ENCODE measurements around the gene SOX6.

Gene SOX6

GRCh38 chr11:16312233-16312765 is 44.0 kb downstream of the SOX6 start:
- no peak for DNase-seq

- no peak for DNase-seq
Measured at GRCh38 chr11:16311831-16312230, 44.5 kb downstream of the SOX6 start.

GRCh38 chr11:16310943-16311342 is 45.4 kb downstream of the SOX6 start:
- no peak for DNase-seq

DNA sequence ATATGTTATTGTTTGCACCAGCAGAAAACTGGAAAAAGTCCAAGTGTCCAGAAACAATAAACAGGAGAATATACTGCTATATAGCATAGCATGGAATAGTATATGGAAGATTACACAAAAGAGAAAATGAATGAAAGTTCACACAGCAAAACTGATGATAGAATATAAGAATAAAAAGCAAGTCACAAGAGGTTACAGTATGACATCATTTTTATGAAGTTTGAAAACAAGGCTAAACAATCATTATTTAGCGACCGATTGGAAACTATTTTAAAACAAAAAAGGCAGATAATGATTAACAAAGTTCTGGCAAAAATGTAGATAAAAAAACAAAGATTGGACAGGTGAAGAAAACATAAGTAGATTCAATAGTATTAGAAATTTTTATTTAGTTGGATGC is 47.1 kb downstream of the SOX6 start:
- no peak for DNase-seq

DNA sequence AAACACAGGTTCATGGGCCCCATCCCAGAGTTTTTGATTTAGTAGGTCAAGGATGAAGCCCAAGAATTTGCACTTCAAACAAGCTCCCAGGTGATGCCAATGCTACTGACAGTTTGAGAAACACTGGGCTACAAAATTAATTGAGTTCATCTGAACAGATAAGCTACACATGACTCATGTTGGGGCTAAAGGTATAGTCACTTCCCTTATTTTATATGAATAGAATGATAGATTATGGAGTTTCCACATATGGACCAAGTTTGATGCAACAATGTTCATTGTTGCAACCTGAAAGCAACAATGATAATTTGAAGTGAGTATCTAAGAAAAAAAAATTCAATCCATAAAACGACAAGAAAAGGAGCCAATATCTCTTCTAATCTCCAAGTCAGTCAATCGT is 54.9 kb downstream of the SOX6 start:
- no peak for DNase-seq

DNA sequence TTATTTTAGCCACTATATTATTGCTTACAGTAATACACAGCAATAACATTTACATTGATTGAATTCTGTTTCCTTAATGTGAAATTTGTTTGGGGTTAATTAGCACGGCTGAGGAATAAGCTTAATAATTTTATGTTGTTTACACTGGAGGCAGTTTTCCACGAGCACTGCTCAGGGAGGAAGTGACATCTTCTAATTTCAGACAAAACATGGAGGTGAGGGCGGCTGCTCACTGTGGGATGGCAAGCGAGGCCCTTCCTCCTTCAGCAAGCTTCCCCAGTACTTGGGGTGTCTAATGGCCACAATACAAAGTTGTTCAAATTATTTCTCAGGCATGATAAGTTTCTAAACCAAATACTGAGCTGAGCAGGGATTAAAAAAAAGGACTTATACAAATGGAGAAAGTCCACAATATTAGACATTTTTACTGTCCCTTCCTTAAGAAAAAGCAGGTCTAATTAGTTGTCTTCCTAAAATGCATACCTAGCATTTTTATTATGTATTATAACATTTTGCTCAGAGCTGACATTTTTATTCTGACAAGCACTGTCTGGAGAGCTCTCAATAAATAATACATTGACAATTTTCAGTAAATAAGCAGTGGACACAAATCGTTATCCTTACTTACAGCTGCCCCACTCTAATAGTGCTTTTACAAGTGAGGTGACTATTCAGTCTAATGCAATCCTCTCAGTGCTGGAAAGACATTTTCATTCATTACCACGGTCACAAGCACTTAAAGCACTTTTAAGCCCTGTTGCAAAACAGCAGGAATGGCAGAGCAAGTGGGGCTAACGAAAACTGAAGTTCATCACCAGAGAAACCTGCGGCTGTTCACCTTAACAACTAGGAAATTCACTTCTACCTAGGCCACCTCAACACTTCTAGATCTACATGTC is 56.2 kb downstream of the SOX6 start:
- no peak for DNase-seq

GRCh38 chr11:16299390-16299789 is 57.0 kb downstream of the SOX6 start:
- DNase-seq: no peak

DNA sequence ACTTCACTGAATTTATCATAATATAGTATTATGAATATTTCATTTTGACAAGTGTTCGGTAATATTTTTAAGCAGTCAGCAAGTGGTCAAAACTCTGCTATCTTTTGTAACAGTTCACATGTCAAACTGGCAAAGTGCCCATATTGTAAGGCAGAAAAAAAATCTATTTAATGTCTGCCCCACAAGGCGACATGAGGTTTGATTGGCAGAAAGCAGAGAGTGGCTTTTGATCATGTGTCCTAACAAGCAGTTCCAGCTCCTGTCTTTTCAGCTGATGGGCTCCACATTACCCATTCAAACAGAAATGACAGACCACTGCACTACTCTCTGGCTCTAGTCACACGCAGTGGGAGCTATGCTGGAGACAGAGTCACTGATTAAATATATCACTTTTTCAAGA is 59.0 kb downstream of the SOX6 start:
- DNase-seq: no peak

DNA sequence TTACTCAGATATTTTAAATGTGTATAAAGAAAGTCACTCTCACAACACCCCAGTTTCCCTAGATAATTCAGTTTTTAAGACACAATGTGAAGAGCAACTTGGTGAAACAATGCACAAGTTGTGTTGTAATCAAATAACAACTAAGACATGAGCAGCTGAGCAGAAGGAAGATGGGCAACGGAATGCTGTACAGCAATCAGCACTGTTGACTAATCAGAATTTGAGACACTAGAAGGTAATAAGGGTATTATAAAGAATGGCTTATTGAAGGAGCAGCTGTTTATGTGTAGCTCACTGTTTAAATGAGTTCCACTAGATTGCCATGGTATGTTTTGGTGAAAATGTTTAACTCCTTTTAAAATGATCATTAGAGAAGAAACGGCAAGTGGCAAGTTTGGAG is 60.1 kb downstream of the SOX6 start:
- no peak for DNase-seq

GRCh38 chr11:16295592-16295991 is 60.8 kb downstream of the SOX6 start:
- no peak for DNase-seq

GRCh38 chr11:16293204-16293681 is 63.1 kb downstream of the SOX6 start:
- no peak for DNase-seq

DNA sequence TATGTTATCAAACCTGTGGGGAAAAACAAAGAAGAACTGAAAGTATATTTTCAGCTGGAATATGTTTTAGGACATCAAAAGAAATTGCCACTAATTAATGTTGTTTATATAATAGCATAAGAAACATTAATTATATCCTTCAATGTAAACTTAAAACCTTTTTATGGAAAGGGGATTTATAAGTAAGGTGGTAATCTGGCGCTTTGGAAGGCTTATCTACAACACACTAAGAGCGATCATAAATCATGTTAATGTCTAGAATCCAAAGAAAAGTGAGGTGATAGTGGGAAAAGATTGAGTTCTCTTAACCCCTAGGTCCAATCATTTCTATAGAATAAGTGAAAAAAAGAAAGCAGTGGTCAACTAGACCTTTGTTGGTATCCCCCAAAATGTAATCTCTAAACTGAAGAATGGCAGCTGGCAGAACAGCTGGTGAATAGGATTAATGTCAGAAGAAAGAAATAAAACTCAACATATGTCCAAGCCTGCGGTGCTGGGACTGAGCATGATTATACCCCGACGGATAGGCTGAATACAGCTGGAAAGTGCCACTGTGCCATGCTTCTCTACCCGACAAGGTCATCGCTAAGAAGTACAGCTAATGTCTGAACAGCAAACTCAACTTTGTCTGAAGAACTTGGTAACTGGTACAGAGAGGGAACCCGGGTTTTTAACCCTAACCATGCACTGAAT is 64.0 kb downstream of the SOX6 start:
- DNase-seq: peak; percentile 36

- no peak for DNase-seq
Measured at GRCh38 chr11:16291729-16292128, 64.6 kb downstream of the SOX6 start.

DNA sequence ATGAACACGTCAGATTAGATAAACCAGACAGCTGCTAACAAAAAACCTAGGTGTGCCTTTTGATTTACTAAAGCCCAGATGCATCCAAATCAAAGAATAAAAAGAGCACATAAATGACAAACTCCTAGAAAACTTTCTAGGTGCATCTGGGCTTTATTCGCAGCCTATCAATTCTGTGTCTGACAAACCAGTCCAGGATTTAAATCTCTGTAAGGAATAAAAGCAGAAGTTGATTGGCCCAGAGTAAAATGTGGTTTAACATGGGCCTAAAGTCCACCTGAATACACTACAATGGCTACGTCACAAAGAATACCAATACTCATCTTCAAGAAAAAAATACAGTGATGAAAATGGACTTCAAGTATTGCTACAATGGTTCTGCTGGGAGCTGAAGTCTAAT is 66.8 kb downstream of the SOX6 start:
- DNase-seq: no peak

DNA sequence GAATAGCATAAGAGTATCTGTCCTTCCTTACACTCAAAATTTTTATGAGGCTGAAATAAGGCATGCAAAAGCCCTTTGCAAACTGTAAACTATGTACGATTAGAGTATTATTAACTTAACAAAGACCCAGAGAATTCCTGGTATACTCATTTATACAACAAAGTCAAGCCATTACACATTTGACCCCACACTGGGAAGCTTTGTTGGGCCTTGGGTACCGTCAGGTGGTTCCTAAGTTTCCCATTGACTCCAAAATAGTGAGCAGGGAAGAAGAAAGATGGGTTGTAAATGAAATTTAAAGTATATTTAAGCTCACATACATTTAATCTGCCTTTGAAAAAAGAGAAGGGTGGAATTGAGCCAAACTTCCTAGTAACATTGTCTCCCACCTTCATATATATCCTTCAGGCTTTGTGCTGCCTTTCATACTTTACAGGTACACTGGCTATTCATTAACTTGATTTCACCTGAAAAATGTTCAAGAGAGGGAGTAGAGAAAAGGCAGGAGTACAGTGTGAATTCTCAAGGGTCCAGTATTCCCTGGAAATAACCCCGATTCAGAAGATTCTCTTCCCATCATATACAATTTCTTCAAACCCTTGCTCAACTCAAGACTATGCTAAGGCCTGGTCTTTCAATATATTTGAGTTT is 68.6 kb downstream of the SOX6 start:
- no peak for DNase-seq

DNA sequence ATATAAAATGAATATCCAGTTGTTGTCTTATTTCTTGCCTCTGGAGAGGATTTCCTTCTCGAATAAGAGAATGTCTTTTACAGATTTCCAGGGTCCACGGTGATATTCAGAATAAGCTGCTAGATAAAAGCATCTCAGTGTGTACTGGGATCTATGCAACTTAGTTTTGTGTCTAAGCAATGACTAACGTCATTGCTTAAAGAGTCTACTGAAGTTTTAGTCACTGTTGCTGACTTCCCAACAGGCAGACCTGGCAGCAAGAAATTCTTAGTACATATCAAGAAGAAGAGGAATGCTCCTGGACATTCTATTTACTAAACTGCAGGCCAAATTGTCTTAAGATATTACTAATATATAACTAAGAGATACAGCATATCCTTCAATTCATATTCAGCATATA is 70.3 kb downstream of the SOX6 start:
- DNase-seq: no peak

DNA sequence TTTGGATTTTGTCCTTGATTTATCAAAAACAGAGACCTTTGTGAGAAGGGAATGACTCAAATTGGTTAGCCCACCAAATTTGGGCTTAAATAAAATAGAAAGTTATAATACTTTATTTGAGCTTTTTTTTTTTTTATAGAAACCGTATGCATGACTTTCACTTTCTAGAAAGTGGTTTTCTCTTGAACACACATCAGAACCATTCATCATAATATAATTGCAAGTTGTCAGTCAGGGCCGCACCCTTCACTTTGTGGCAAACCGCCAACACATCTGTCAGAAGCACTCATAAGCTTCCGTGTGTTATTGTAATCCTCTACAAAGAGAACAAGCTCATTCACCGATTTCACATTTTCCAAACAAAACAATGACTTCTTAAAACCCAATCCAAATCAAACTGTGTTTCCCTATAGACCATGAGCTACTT is 76.1 kb downstream of the SOX6 start:
- DNase-seq: peak; percentile 80

DNA sequence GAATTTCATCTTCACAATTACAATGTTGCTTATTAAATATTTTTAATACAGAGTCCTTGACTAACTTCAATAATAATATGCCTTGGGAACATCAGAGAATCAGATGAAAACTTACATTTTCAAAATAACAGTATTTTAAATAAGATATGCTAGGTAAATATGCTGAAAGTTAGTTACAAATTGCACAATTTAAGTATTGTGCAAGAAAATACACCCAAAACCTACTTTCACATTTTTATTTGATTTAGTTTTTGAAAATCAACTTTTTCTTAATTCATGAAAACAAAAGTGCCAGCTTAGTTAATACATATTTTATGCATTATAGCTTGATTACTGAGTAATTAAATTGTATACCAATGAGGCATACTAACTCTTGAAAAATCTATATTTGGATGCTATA is 76.8 kb downstream of the SOX6 start:
- no peak for DNase-seq

DNA sequence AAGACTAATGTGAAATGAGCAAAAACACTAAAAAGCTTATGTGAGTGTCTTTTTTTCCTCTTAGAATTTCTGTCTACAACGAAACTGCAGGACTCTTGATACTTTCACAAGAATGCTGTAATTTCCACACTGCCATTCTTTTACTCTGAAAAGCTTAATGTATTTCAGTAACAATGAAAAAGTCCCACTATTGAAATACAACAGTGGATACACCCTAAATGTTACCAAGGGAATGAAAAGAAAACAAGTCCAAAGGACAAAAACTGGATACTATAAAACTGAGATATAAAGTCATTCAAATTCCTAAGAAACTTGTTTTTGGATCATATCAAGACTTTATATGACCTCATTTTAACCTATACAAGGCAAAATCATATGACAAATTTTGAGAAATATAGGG is 77.4 kb downstream of the SOX6 start:
- DNase-seq: no peak

- no peak for DNase-seq
Measured at GRCh38 chr11:16278273-16278672, 78.1 kb downstream of the SOX6 start.

DNA sequence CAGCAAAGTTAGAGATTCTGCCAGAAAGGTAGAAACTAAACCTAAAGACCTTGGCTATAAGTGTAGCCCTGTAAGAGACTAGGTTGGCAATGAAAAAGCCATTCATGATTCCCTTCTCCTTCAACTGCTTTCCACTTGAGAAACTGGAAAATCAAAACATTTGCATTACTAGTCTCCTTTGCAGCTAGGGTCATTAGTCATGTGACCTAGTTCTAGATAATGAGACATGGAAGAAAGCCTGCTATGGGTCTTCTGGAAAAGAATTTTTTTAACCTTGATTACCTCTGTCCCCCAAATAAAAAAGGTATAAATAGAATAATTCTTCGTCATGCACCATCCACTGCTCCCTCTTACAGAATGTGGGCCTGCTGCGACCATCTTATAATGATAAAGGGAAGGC is 80.1 kb downstream of the SOX6 start:
- no peak for DNase-seq

DNA sequence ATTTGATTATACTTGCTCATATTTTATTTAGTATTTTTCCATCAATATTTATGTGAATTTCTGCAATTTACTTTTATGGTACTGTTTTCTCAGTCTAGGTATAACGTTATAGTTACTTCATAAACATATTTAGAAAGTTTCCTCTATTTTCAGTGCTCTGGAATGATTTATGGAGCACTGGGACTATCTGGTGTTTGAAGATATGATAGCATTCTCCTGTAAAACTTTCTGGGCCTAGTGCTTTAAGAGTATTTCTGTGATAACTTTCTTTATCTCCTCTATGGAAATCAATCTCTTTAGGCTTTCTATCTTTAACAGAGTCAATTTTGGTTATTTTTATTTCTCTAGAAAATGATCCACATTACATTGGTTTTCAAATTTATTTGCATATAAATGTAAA is 85.1 kb downstream of the SOX6 start:
- no peak for DNase-seq

DNA sequence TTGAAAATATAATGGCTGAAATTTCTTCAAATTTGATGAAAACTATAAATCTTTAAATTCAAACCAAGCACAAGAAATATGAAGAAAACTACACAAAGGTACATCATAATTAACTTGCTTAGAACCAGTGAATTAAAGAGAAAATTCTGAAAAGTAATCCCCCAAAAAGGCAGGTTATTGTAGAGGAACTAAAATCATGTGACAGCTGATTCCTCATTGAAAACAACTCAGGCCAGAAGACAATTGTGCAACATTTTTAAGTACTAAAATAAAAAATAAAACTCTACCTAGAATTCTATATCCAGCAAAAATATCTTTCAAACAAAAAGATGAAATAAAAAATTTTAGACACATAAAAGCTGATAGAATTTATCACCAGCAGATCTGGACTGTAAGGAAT is 90.3 kb downstream of the SOX6 start:
- DNase-seq: no peak

- DNase-seq: no peak
Measured at GRCh38 chr11:16265022-16265421, 91.3 kb downstream of the SOX6 start.
